HEK293 (cell line): Measurements from ENCODE around the gene SKA2.
A peak's percentile ranks its signal among the peaks of the same experiment; 100 is the strongest.

Experiments used
- GLIS2 ChIP-seq: fragments of 450-650 bp; formaldehyde crosslinking; IDR thresholded peaks from 2 replicates; pipeline ENCODE4 v1.5.1; 2016; ENCODE audit warnings: missing biosample characterization, missing genetic modification characterization
- HIC1 ChIP-seq: fragments of 450-650 bp; formaldehyde crosslinking; IDR thresholded peaks from 2 replicates; pipeline ENCODE4 v1.5.1; 2016; ENCODE audit warnings: missing biosample characterization, missing genetic modification characterization
- HOXA7 ChIP-seq: sonication (generic); formaldehyde crosslinking; IDR thresholded peaks from 2 replicates; pipeline ENCODE4 v1.8.1; 2022; ENCODE audit warnings: missing genetic modification reagents, borderline replicate concordance
- KLF16 ChIP-seq: fragments of 450-650 bp; formaldehyde crosslinking; IDR thresholded peaks from 2 replicates; pipeline ENCODE4 v1.5.1; 2017; ENCODE audit warnings: missing biosample characterization, missing genetic modification characterization
- PBX3 ChIP-seq: sonication (generic); formaldehyde crosslinking; IDR thresholded peaks from 2 replicates; pipeline ENCODE4 v1.8.1; 2022; ENCODE audit warnings: mild to moderate bottlenecking, moderate library complexity, missing genetic modification reagents
- PRDM4 ChIP-seq: fragments of 450-650 bp; formaldehyde crosslinking; IDR thresholded peaks from 2 replicates; pipeline ENCODE4 v1.5.1; 2017; ENCODE audit warnings: missing biosample characterization, missing genetic modification characterization
- SALL2 ChIP-seq: fragments of 450-650 bp; formaldehyde crosslinking; IDR thresholded peaks from 2 replicates; pipeline ENCODE4 v1.5.0; 2017; ENCODE audit warnings: missing biosample characterization, mild to moderate bottlenecking, missing genetic modification characterization, borderline replicate concordance
- SP7 ChIP-seq: fragments of 450-650 bp; formaldehyde crosslinking; IDR thresholded peaks from 2 replicates; pipeline ENCODE4 v1.5.1; 2016; ENCODE audit warnings: missing biosample characterization, missing genetic modification characterization
- YY1 ChIP-seq: fragments of 450-650 bp; formaldehyde crosslinking; IDR thresholded peaks from 2 replicates; pipeline ENCODE4 v1.5.1; 2018; ENCODE audit warnings: missing biosample characterization, missing genetic modification characterization
- ZBTB10 ChIP-seq: fragments of 450-650 bp; formaldehyde crosslinking; IDR thresholded peaks from 2 replicates; pipeline ENCODE4 v1.5.1; 2016; ENCODE audit warnings: missing biosample characterization, missing genetic modification characterization
- ZBTB11 ChIP-seq: fragments of 450-650 bp; formaldehyde crosslinking; conservative IDR thresholded peaks from 2 replicates; pipeline ENCODE4 v1.5.1; 2016; ENCODE audit warnings: low read depth, missing biosample characterization, missing genetic modification characterization
- ZBTB7A ChIP-seq: fragments of 450-650 bp; formaldehyde crosslinking; IDR thresholded peaks from 2 replicates; pipeline ENCODE4 v1.5.1; 2016; ENCODE audit warnings: low read depth, missing biosample characterization, missing genetic modification characterization
- ZIC2 ChIP-seq: fragments of 450-650 bp; formaldehyde crosslinking; IDR thresholded peaks from 2 replicates; pipeline ENCODE4 v1.5.1; 2016; ENCODE audit warnings: missing biosample characterization, missing genetic modification characterization
- ZNF174 ChIP-seq: fragments of 450-650 bp; formaldehyde crosslinking; IDR thresholded peaks from 2 replicates; pipeline ENCODE4 v1.5.0; 2017; ENCODE audit warnings: missing biosample characterization, mild to moderate bottlenecking, missing genetic modification characterization
- ZNF175 ChIP-seq: fragments of 450-650 bp; formaldehyde crosslinking; IDR thresholded peaks from 2 replicates; pipeline ENCODE4 v1.5.1; 2016; ENCODE audit warnings: missing biosample characterization, missing genetic modification characterization
- ZNF2 ChIP-seq: fragments of 450-650 bp; formaldehyde crosslinking; IDR thresholded peaks from 2 replicates; pipeline ENCODE4 v1.5.1; 2016; ENCODE audit warnings: missing biosample characterization, missing genetic modification characterization
- ZNF24 ChIP-seq: fragments of 450-650 bp; formaldehyde crosslinking; IDR thresholded peaks from 2 replicates; pipeline ENCODE4 v1.5.1; 2016; ENCODE audit warnings: missing biosample characterization, missing genetic modification characterization
- ZNF248 ChIP-seq: fragments of 450-650 bp; formaldehyde crosslinking; IDR thresholded peaks from 2 replicates; pipeline ENCODE4 v1.5.1; 2017; ENCODE audit warnings: missing biosample characterization, missing genetic modification characterization
- ZNF266 ChIP-seq: fragments of 450-650 bp; formaldehyde crosslinking; IDR thresholded peaks from 2 replicates; pipeline ENCODE4 v1.5.1; 2016; ENCODE audit warnings: missing biosample characterization, missing genetic modification characterization, low read depth
- ZNF366 ChIP-seq: fragments of 450-650 bp; formaldehyde crosslinking; conservative IDR thresholded peaks from 2 replicates; pipeline ENCODE4 v1.5.1; 2016; ENCODE audit warnings: missing biosample characterization, missing genetic modification characterization
- ZNF394 ChIP-seq: fragments of 450-650 bp; formaldehyde crosslinking; IDR thresholded peaks from 2 replicates; pipeline ENCODE4 v1.5.1; 2016; ENCODE audit warnings: missing biosample characterization, missing genetic modification characterization, mild to moderate bottlenecking, moderate library complexity, borderline replicate concordance
- ZNF544 ChIP-seq: fragments of 450-650 bp; formaldehyde crosslinking; IDR thresholded peaks from 2 replicates; pipeline ENCODE4 v1.5.0; 2017; ENCODE audit warnings: missing biosample characterization, missing genetic modification characterization
- ZNF610 ChIP-seq: fragments of 450-650 bp; formaldehyde crosslinking; IDR thresholded peaks from 2 replicates; pipeline ENCODE4 v1.5.1; 2016; ENCODE audit warnings: missing biosample characterization, missing genetic modification characterization, borderline replicate concordance
- ZNF701 ChIP-seq: fragments of 450-650 bp; formaldehyde crosslinking; IDR thresholded peaks from 2 replicates; pipeline ENCODE4 v1.5.1; 2016; ENCODE audit warnings: missing biosample characterization, missing genetic modification characterization
- ZSCAN18 ChIP-seq: fragments of 450-650 bp; formaldehyde crosslinking; IDR thresholded peaks from 2 replicates; pipeline ENCODE4 v1.5.1; 2016; ENCODE audit warnings: missing biosample characterization, missing genetic modification characterization
- ZSCAN23 ChIP-seq: fragments of 450-650 bp; formaldehyde crosslinking; IDR thresholded peaks from 2 replicates; pipeline ENCODE4 v1.5.1; 2016; ENCODE audit warnings: missing biosample characterization, missing genetic modification characterization

Gene SKA2

GRCh38 chr17:59105852-59106462 is 49.0 kb downstream of the SKA2 start (continued):
- no peak for TF ChIP-seq ZSCAN18 (tag by site-specific recombination)
- no peak for TF ChIP-seq ZNF175 (tag by site-specific recombination)
- no peak for TF ChIP-seq KLF16 (tag by site-specific recombination)
- TF ChIP-seq ZNF701 (tag by site-specific recombination): no peak
- TF ChIP-seq ZIC2 (tag by site-specific recombination): peak; percentile 53
- TF ChIP-seq ZBTB10 (tag by site-specific recombination): 0 out of 2 replicates have a peak, but pooled peaks have one; percentile 64
- no peak for TF ChIP-seq ZNF248 (tag by site-specific recombination)
- TF ChIP-seq ZBTB7A (tag by site-specific recombination): no peak
- no peak for TF ChIP-seq ZNF544
- no peak for TF ChIP-seq SP7 (tag by site-specific recombination)
- TF ChIP-seq ZNF394 (tag by site-specific recombination): no peak
- no peak for TF ChIP-seq ZNF610 (tag by site-specific recombination)
- peak; percentile 75 for TF ChIP-seq ZBTB11 (tag by site-specific recombination)
- TF ChIP-seq PBX3: no peak
- no peak for TF ChIP-seq ZNF174 (tag by site-specific recombination)
- no peak for TF ChIP-seq ZNF2 (tag by site-specific recombination)
- TF ChIP-seq YY1 (tag by site-specific recombination): no peak
- TF ChIP-seq PRDM4: peak; percentile 39
- no peak for TF ChIP-seq ZSCAN23
- no peak for TF ChIP-seq ZNF24 (tag by site-specific recombination)
- 0 out of 2 replicates have a peak, but pooled peaks have one; percentile 10 for TF ChIP-seq ZNF366 (tag by site-specific recombination)
- no peak for TF ChIP-seq SALL2 (tag by site-specific recombination)
- TF ChIP-seq GLIS2: no peak
- peak; percentile 78 for TF ChIP-seq HIC1 (tag by site-specific recombination)
- TF ChIP-seq ZNF266 (tag by site-specific recombination): 0 out of 2 replicates have a peak, but pooled peaks have one; percentile 32
- no peak for TF ChIP-seq HOXA7
